Measurements from ENCODE around the gene SLC26A9.

SLC26A9 gene

DNA sequence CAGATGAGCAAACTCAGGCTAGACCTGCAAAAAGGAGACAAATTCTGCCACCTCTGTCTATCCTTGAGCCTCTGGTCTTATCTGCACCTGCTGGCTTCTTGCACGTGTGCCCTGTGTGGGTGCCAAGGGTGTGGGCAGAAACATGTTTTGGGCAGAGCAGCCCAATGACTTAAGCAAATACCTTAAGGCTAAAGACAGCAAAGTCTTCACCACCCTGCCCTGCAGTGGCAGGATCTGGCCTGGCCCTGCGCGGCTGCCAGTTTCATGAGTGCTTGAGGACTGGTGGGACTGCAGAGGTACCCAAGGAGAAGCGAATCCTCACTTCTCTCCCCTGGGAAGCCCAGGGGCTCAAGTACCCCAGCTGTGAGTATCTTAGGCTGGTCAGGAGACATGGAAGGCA, 3.8 kb upstream of the SLC26A9 start:
- DNase-seq (ENCODE audit: low read depth in 2 of 2), result no peak

DNA sequence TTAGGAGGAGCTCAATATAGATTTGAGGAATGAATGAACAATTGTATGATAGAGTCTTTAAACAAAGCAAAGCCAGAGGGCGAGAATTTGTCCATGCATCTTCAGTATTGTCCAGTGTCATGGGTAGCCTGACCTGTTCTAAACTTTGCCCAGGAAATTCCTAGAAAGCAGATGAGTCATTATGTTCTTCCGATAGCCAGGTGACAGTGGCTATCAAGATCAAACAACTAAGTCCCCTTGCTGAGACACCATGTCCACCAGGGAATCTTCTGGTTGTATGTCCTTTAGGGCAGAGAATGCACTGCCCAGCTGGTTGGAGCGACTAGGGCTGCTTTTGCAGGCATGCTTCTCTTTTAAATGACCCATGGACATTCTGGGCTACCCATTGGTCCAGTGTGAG, 1.8 kb upstream of the SLC26A9 start:
- no peak for DNase-seq (ENCODE audit: low read depth in 2 of 2)

DNA sequence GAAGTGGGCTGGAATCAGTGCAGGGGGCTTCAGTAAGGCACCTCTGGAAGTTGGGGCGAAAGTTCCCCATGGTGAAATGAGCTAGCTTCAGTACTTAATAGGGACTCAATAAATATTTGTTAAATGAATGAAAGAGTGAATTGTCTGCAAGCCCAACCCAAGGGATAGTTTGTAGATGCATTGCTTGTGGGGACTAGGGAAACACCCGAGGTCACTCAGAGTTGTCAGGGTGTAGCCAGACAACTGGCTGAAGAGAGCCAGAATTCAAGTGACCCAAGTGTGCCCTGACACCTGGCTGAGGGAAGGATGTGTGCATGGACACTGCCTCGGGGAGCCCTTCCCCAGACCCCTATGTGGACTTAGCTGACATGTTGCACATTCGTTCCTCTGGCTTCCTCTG, 1.3 kb upstream of the SLC26A9 start:
- no peak for DNase-seq (ENCODE audit: low read depth in 2 of 2)

DNA sequence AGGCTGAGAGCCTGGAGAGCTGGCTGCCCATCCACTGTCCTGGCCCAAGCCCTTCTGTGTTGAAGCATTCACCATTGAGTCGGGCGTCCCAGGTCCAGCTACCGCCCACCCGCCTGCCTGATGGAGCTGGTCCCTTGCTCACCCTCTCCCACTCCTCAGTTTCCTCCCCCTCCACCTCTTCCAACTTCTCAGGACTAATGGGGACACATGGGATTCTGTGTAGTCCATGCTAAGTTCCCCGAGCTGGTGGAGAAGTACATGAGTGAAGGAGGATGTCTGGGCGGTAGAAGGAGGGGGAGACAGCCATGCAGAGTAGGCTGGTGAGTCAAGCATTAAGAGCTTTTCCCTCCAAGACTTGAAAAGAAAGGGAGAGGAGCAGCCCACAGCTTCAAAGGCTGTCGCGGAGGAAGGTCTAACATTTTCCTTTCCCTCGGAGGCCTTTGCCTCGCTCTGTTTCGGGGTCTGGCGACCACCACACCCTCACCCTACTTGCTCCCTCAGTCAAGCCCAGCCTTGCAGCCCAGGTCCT, 561 bp downstream of the SLC26A9 start:
- no peak for DNase-seq (ENCODE audit: low read depth in 2 of 2)

- no peak for DNase-seq (ENCODE audit: low read depth in 2 of 2)
Observed at GRCh38 chr1:205940710-205941109, 2.5 kb downstream of the SLC26A9 start.

DNA sequence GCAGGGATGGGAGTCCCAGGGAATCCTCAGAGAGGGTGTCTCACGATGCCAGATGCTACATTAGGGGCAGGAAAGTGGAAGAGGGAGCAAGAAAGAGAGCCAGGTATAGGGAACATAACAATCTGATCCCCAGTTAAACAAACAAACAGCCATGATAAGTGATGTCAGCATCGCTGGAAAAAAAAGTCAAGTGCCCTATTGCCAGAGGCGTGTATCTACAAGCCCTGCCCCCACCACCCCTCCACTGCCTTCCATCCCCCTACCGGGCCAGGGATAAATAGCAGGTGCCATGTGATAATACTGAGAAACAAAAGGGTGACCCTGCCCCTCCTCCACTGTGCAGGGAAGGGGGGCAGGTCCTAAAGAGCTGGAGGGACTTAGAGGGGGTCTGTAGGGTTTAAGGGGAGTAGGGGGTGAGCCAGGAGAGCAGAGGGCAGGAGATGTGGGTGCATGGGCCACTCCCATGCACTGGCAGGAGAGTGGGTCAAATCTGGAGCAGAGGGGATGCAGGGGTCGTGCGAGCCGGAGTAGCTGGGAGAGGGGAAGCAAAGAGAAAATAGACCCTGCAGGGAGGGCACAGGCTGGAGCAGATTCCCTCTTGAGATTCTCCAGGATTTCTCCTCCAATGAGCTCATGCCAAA, 3.4 kb downstream of the SLC26A9 start:
- DNase-seq (ENCODE audit: low read depth in 2 of 2), result no peak

DNA sequence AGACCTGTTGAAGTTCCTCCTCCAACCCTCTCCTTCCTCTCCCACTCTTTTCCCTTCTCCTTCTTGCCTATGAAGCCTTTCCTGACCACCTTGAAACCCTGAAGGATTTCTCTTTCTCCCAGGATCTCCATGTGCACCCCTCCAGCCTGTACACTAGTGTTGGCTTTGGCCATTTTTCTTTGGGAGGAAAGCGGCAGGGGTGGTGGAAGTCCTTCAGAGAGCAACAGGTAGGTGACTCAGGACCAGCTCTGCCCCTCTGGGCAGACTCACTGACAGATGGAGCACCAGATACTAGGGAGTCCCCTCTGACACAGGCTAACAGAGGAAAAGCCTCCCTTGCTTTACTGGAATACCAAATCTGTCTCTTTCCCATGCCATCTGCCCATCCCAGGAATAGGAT, 4.6 kb downstream of the SLC26A9 start:
- no peak for DNase-seq (ENCODE audit: low read depth in 2 of 2)

GRCh38 chr1:205936846-205937586, 6.2 kb downstream of the SLC26A9 start:
- no peak for DNase-seq (ENCODE audit: low read depth in 2 of 2)

DNA sequence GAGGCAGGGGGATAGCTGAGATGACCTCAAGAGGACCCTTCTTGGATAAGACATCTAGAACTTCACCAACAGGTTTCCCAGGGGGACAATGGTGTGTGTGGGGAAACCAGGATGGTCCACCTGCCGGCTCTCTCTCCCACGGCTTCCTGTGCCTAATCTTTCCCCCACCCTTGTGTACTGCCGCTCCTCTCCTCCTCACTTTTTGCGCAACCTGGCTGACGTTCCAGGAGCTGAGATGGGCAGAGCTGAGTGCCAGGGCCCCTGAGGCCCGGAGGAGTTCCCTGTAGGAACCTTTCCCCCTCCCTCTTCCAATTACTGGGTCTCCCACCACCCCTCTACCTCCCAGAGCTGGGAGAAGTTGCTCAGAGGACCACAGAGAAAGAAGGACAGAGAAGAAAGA, 6.9 kb downstream of the SLC26A9 start:
- DNase-seq (ENCODE audit: low read depth in 2 of 2), result no peak

DNA sequence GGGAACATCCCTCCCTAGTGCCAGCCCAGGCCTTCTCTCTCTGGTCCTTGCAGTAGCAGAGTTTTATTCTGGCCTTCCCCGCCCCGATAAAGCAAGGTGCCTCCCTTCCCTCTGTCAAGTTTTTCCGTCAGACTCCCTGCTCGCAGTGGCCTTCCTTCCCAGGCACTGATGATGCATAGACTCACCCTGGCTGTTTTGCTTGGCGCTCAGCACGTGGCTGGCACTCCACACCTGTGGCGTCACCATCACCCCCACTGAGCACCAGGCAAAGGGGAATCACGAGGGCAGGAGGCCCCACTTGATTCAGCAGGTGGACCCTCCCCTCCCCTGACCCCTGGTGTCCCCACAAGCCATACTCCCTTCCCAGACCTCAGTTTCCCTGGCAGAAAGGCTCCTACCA, 7.4 kb downstream of the SLC26A9 start:
- DNase-seq (ENCODE audit: low read depth in 2 of 2), result no peak

- no peak for DNase-seq (ENCODE audit: low read depth in 2 of 2)
Observed at GRCh38 chr1:205934788-205935187, 8.5 kb downstream of the SLC26A9 start.

- DNase-seq (ENCODE audit: low read depth in 2 of 2), result no peak
Observed at GRCh38 chr1:205933671-205934618, 9.3 kb downstream of the SLC26A9 start.

DNA sequence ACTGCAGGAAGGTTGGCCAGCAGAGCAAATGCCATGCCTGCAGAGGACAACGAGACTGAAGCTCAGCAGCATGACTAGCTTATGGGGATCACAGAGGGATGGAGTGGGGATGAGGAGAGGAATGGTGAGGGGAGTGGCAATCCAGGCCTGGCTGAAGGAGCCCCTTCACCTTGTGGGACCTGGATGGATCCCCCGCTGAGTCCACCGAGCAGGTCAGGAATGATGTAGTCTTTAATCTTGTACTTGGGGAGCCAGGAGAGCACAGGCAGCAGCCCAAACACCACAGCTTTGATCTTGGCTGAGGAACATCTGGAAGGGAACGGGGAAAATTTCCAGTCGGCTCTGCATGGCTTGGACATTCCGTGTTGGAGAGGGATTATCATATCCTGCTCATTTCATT, 10.5 kb downstream of the SLC26A9 start:
- DNase-seq (ENCODE audit: low read depth in 2 of 2), result no peak

GRCh38 chr1:205930799-205931281, 12.4 kb downstream of the SLC26A9 start:
- DNase-seq (ENCODE audit: low read depth in 2 of 2), result no peak

DNA sequence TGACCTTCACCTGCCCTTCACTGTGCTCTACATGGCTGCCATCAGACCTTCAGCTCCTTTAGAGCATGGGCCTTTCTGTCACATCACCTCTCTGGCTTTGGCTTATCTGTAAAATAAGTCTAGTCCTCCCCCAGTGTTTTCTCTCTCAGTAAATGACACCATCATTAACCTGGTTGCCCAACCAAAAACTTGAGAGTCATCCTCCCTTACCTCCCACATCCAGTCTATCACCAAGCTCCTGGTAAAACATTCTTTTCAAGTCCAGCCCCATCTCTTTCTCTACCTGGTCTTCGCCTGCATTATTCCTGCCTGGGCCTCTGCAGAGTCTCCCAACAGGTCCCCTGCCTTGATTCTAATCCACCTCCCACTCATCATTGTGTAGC, 13.1 kb downstream of the SLC26A9 start:
- DNase-seq (ENCODE audit: low read depth in 2 of 2), result no peak

DNA sequence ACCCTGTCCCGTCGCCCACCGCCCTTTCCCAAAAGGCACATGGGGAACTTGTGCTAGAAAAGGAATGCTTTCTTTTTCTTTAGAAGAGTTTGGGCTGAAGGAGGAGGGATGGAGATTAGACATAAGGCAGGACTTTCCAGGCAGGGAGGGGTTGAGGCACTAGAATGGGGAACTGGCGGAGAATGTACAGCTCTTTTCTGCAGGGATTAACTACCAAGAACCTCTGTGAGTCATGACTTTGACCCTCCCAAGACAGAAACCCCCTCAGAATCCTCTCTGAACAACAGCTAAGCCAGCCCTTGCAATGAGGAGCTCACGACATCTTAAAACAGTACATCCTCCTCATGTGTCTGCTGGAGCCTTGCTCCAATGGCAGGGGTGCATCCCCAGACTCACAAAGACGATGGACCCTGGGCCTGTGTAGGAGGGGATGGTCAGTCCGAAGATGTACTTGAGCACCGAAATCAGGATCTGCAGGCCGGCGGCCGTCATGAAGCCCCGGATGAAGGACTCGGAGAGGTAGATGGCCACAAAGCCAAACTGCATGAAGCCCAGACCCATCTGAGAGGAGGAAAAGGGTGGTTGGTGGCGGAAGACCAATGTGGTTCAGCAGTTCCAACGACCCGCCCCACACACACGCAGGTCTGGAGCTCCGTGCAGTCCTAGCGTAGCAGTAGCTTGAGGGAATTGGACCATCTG, 13.6 kb downstream of the SLC26A9 start:
- DNase-seq (ENCODE audit: low read depth in 2 of 2), result no peak

- no peak for DNase-seq (ENCODE audit: low read depth in 2 of 2)
Observed at GRCh38 chr1:205928317-205928716, 14.9 kb downstream of the SLC26A9 start.

- no peak for DNase-seq (ENCODE audit: low read depth in 2 of 2)
Observed at GRCh38 chr1:205927676-205928075, 15.6 kb downstream of the SLC26A9 start.

GRCh38 chr1:205927247-205927646, 16.0 kb downstream of the SLC26A9 start:
- DNase-seq (ENCODE audit: low read depth in 2 of 2), result no peak

DNA sequence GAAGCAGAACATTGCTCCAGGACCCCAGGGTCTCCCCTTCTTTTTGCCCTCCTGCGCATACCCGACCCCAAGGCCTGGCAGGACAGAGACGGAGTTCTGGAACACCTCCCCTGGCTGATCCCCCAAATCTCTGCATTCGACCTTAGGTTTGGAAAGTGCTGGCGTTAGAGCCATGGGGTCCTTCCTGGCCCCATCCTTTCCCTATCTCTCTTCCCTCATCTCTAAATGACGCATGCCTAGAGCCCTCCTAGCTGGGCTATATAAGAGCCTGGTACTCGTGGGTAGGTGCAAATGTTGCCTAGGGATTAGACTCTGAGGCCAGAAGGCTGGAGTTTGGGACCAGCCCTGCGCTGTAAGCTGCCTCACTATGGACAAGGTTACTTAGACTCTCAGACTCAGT, 16.6 kb downstream of the SLC26A9 start:
- DNase-seq (ENCODE audit: low read depth in 2 of 2), result no peak

GRCh38 chr1:205926213-205926612, 17.0 kb downstream of the SLC26A9 start:
- no peak for DNase-seq (ENCODE audit: low read depth in 2 of 2)

GRCh38 chr1:205925736-205926135, 17.5 kb downstream of the SLC26A9 start:
- DNase-seq (ENCODE audit: low read depth in 2 of 2), result no peak

All from stimulated activated CD4-positive, alpha-beta T cell treated with anti-CD3 and anti-CD28 coated beads, Interleukin-15, amount 100 ng/mL, for 48 hours (primary cell).